CD14-positive monocyte (primary cell): Measurements from ENCODE around the gene OR2F1. TPM values are rescaled to one million over a fixed set of nuclear protein-coding genes. Genes with fewer than 3 reads are reported as not detected.

Experiments used
- DNase-seq, 3 donors: peaks; one replicate each; pipeline ENCODE4 v3.0.0-alpha.2; 2011 to 2022
- H2AFZ ChIP-seq: 2 replicates; pipeline ENCODE4 v1.6.0; 2012; ENCODE audit warnings: mild to moderate bottlenecking, low read depth, low read length, inconsistent platforms; ENCODE audit not compliant: insufficient read depth, poor library complexity, severe bottlenecking
- H3K27ac ChIP-seq, 2 donors: 1 replicate in 1 of 2; 2 replicates in 1 of 2; pipeline ENCODE4 v1.5.1; 2012 to 2013; ENCODE audit warnings: low read length in 2 of 2, control low read depth in 1 of 2, inconsistent platforms in 1 of 2, low read depth in 1 of 2, mild to moderate bottlenecking in 1 of 2
- H3K27me3 ChIP-seq, 2 donors: one replicate each; pipeline versions ENCODE4 v1.6.0 to v1.6.1; 2011 to 2013; ENCODE audit warnings: low read length in 2 of 2; ENCODE audit not compliant: control insufficient read depth in 2 of 2, insufficient read depth in 2 of 2
- H3K36me3 ChIP-seq, 2 donors: replicated peaks in 1 of 2; 1 replicate in 1 of 2; 2 replicates in 1 of 2; pipeline versions ENCODE4 v1.5.1 to v1.6.1; 2012 to 2013; ENCODE audit warnings: low read length in 2 of 2, control low read depth in 1 of 2, inconsistent platforms in 1 of 2, mild to moderate bottlenecking in 1 of 2; ENCODE audit not compliant: insufficient read depth in 2 of 2, control insufficient read depth in 1 of 2
- H3K4me1 ChIP-seq, 2 donors: 1 replicate in 1 of 2; 2 replicates in 1 of 2; pipeline versions ENCODE4 v1.5.1 to v1.6.1; 2012 to 2013; ENCODE audit warnings: low read length in 2 of 2, control low read depth in 1 of 2, inconsistent platforms in 1 of 2, mild to moderate bottlenecking in 1 of 2, moderate library complexity in 1 of 2; ENCODE audit not compliant: insufficient read depth in 2 of 2, control insufficient read depth in 1 of 2
- H3K4me2 ChIP-seq: replicated peaks from 2 replicates; pipeline ENCODE3; 2012; ENCODE audit warnings: low read length, moderate library complexity, mild to moderate bottlenecking; ENCODE audit not compliant: poor library complexity, severe bottlenecking; ENCODE audit errors: extremely low read depth
- H3K4me3 ChIP-seq, 3 experiments: fragments of 200-600 bp in 1 of 3; sonication (generic) in 1 of 3; replicated peaks in 1 of 3; 1 replicate in 2 of 3; 2 replicates in 1 of 3; pipeline ENCODE4 v1.5.1; 2011 to 2013; ENCODE audit warnings: low read length in 3 of 3, mild to moderate bottlenecking in 3 of 3, control low read depth in 2 of 3, low read depth in 2 of 3, inconsistent platforms in 1 of 3, moderate library complexity in 1 of 3
- H3K79me2 ChIP-seq: 2 replicates; pipeline ENCODE4 v1.6.0; 2012; ENCODE audit warnings: mild to moderate bottlenecking, control low read depth, inconsistent platforms, low read length, moderate library complexity; ENCODE audit not compliant: insufficient read depth
- H3K9ac ChIP-seq: 2 replicates; pipeline ENCODE4 v1.6.0; 2017; ENCODE audit warnings: low read length, mild to moderate bottlenecking; ENCODE audit not compliant: insufficient read depth, poor library complexity, severe bottlenecking
- H3K9me3 ChIP-seq, 2 donors: replicated peaks in 1 of 2; 1 replicate in 1 of 2; 2 replicates in 1 of 2; pipeline versions ENCODE4 v1.5.1 to v1.6.1; 2012 to 2013; ENCODE audit warnings: low read length in 2 of 2, control low read depth in 1 of 2; ENCODE audit not compliant: control insufficient read depth in 1 of 2, insufficient read depth in 1 of 2
- H4K20me1 ChIP-seq: 2 replicates; pipeline ENCODE4 v1.6.0; 2012; ENCODE audit warnings: mild to moderate bottlenecking, low read length, control low read depth, moderate library complexity; ENCODE audit not compliant: insufficient read depth
- H3K27ac Mint-ChIP-seq, 7 donors: one replicate each; pipeline ENCODE4 v1.8.0; 2020; ENCODE audit warnings: mild to moderate bottlenecking in 7 of 7, mixed read lengths in 7 of 7, moderate library complexity in 6 of 7, inconsistent platforms in 2 of 7
- H3K27me3 Mint-ChIP-seq, 3 donors: one replicate each; pipeline ENCODE4 v1.8.0; 2021 to 2022; ENCODE audit warnings: low read depth in 3 of 3, mild to moderate bottlenecking in 3 of 3, mixed read lengths in 3 of 3, moderate library complexity in 3 of 3, inconsistent platforms in 1 of 3
- H3K36me3 Mint-ChIP-seq, 2 donors: one replicate each; pipeline ENCODE4 v1.8.0; 2020; ENCODE audit warnings: mixed read lengths in 2 of 2, inconsistent platforms in 1 of 2, mild to moderate bottlenecking in 1 of 2
- H3K4me1 Mint-ChIP-seq: one replicate; pipeline ENCODE4 v1.8.0; 2020; ENCODE audit warnings: mild to moderate bottlenecking, mixed read lengths
- H3K4me3 Mint-ChIP-seq, 2 donors: one replicate each; pipeline ENCODE4 v1.8.0; 2020; ENCODE audit warnings: mild to moderate bottlenecking in 2 of 2, mixed read lengths in 2 of 2, moderate library complexity in 1 of 2
- H3K9me3 Mint-ChIP-seq, 7 donors: one replicate each; pipeline ENCODE4 v1.8.0; 2020 to 2022; ENCODE audit warnings: mixed read lengths in 7 of 7, mild to moderate bottlenecking in 6 of 7, moderate library complexity in 6 of 7, inconsistent platforms in 2 of 7
- WGBS: methylation state at CpG from one replicate; pipeline ENCODE4 v1.1.5; 2013; ENCODE audit warnings: missing lambda C conversion rate; ENCODE audit not compliant: insufficient coverage; 5-methylcytosine and 5-hydroxymethylcytosine counted together
- intact Hi-C, 2 donors: fragments of 100-400 bp; cut with micrococcal nuclease; formaldehyde crosslinking; loops; one replicate each; pipeline versions ENCODE4 v1.15.0 to v1.15.1; 2023
- polyA plus RNA-seq, 3 donors: library from polyadenylated mRNA; depleted of rRNA in 1 of 3; unstranded in 2 of 3; stranded (reverse) in 1 of 3; fragments of 300-500 nt in 2 of 3; fragments of >200 nt in 1 of 3; fragmentation: Illumina TruSeq in 2 of 3; gene quantifications; 1 replicate in 2 of 3; 2 replicates in 1 of 3; pipeline ENCODE4 v1.2.3, GENCODE V29; 2012 to 2021
- TF ChIP-seq, protein P1 (sequence below): fragments of 200-600 bp; IDR thresholded peaks from one replicate; pipeline ENCODE4 v1.8.0; 2022; ENCODE audit warnings: antibody characterized with exemption, mild to moderate bottlenecking

OR2F1 gene
- polyA plus RNA-seq, 3 donors = not detected

DNA sequence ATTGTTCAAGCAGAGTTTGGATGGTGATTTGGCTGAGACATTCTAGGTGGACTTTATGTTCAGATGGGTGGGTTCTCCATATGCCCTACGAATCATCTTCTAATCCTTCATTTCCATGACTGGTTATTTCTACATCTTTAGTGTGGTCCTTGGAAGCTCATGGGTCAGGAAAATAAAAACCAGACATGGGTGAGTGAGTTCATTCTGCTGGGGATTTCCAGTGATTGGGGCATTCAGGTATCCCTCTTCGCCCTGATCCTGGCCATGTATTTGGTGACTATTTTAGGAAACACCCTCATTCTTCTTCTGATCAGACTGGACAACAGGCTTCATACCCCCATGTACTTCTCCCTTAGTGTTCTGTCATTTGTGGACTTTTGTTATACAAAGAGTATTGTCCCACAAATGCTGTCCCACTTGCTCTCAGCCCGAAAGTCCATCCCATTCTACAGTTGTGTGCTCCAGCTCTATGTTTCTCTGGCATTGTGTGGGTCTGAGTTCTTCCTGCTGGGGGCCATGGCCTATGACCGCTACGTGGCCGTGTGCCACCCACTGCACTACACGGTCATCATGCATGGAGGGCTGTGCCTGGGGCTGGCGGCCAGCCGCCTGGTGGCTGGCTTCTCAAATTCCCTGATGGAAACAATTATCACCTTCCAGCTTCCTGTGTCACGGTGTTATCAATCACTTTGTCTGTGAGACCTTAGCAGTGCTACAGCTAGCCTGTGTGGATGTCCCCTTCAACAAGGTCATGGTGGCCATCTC, 26.3 kb downstream of the OR2F1 start:
- H3K27ac Mint-ChIP-seq = no peak overlapping the region
- Histone ChIP-seq H3K36me3 (no peaks in the 10 kb centered on the region), H3K27ac (no peak overlapping the region), H3K9me3 (peaks cover 0 to 6% of the 10 kb centered on the region in 2 donors), H4K20me1 (no peaks in the 10 kb centered on the region), H2AFZ (no peak overlapping the region), H3K9ac (no peak overlapping the region), H3K4me3 (no peak overlapping the region), H3K4me2 (no peak overlapping the region), H3K27me3 (no peaks in the 10 kb centered on the region), H3K79me2 (no peaks in the 10 kb centered on the region), H3K4me1 (no peaks in the 10 kb centered on the region)
- no peak overlapping the region for H3K4me3 Mint-ChIP-seq
- WGBS = 97% methylated on average over 5 of the region's 10 CpGs
- no peaks in the 10 kb centered on the region for H3K36me3 Mint-ChIP-seq
- DNase-seq = no peak
- H3K9me3 Mint-ChIP-seq = peaks cover 2 to 11% (median 5%) of the 10 kb centered on the region in 7 donors
- TF ChIP-seq, protein P1, sequence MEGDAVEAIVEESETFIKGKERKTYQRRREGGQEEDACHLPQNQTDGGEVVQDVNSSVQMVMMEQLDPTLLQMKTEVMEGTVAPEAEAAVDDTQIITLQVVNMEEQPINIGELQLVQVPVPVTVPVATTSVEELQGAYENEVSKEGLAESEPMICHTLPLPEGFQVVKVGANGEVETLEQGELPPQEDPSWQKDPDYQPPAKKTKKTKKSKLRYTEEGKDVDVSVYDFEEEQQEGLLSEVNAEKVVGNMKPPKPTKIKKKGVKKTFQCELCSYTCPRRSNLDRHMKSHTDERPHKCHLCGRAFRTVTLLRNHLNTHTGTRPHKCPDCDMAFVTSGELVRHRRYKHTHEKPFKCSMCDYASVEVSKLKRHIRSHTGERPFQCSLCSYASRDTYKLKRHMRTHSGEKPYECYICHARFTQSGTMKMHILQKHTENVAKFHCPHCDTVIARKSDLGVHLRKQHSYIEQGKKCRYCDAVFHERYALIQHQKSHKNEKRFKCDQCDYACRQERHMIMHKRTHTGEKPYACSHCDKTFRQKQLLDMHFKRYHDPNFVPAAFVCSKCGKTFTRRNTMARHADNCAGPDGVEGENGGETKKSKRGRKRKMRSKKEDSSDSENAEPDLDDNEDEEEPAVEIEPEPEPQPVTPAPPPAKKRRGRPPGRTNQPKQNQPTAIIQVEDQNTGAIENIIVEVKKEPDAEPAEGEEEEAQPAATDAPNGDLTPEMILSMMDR = no peak
- intact Hi-C loops = no loop called here
- H3K4me1 Mint-ChIP-seq = no peaks in the 10 kb centered on the region
- peaks cover 0 to 2% (median 0%) of the 10 kb centered on the region in 3 donors for H3K27me3 Mint-ChIP-seq

DNA sequence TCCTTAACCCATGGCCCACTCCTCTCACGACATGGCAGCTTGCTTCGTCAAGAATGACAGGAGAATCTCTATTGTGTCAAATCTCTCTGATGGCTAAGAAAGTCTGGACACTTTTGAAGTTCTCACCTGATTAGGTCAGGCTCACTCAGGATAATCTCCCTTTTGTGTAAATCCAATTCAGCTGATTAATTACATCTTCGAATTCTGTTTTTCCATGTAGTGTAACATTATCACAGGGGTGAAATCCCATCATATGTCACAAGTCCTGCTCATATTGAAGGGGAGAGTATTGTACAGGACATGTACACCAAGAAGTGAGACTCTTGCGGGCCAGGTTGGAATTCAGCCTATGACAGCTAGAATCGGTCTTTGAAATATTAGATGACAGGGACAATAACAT, 29.3 kb downstream of the OR2F1 start:
- H2AFZ ChIP-seq = no peak overlapping the region
- H3K27me3 ChIP-seq = no peaks in the 10 kb centered on the region
- Mint-ChIP-seq H3K27me3 (peaks cover 0 to 1% (median 0%) of the 10 kb centered on the region in 3 donors), H3K4me1 (no peaks in the 10 kb centered on the region), H3K9me3 (peaks cover 2 to 13% (median 6%) of the 10 kb centered on the region in 7 donors), H3K4me3 (no peak overlapping the region), H3K36me3 (no peaks in the 10 kb centered on the region), H3K27ac (no peak overlapping the region)
- 100% methylated on average over 2 of the region's 5 CpGs for WGBS
- TF ChIP-seq, protein P1 = no peak
- H3K4me1 ChIP-seq = no peaks in the 10 kb centered on the region
- no peak overlapping the region for H3K4me2 ChIP-seq
- no peaks in the 10 kb centered on the region for H4K20me1 ChIP-seq
- H3K9me3 ChIP-seq = peaks cover 0 to 6% of the 10 kb centered on the region in 2 donors
- intact Hi-C loops = no loop called here
- no peak overlapping the region for H3K9ac ChIP-seq
- no peak overlapping the region for H3K27ac ChIP-seq
- H3K36me3 ChIP-seq = no peaks in the 10 kb centered on the region
- no peak for DNase-seq
- H3K4me3 ChIP-seq = no peak overlapping the region
- H3K79me2 ChIP-seq = no peaks in the 10 kb centered on the region
